HEK293 (cell line): ENCODE measurements around the gene MDFIC.

Experiments
- CTCF ChIA-PET: fragments of 350-600 bp; formaldehyde crosslinking; extraction: SDS; loops from one replicate; lab custom pipeline; 2021; ENCODE audit warnings: antibody characterized with exemption; lab: Yijun Ruan, JAX
- POLR2A ChIA-PET: fragments of 300-600 bp; formaldehyde crosslinking; extraction: SDS; loops from one replicate; lab custom pipeline; 2020; ENCODE audit warnings: antibody characterized with exemption, inconsistent platforms; lab: Yijun Ruan, JAX
- H3K27ac ChIP-seq: fragments of 200-500 bp; sonication (Bioruptor generic); 2 replicates; pipeline ENCODE4 v1.5.1; 2014; ENCODE audit warnings: low read depth, low read length, control low read depth, inconsistent platforms; ENCODE audit errors: extremely low read depth
- H3K36me3 ChIP-seq, 2 experiments: fragments of 200-500 bp in 1 of 2; sonication (Bioruptor generic) in 1 of 2; 1 replicate in 1 of 2; 2 replicates in 1 of 2; pipeline ENCODE4 v1.5.1; 2014 to 2017; ENCODE audit warnings: inconsistent platforms in 2 of 2, low read length in 2 of 2; ENCODE audit not compliant: control insufficient read depth in 2 of 2, insufficient read depth in 1 of 2
- H3K4me1 ChIP-seq: fragments of 200-500 bp; sonication (Bioruptor generic); 2 replicates; pipeline ENCODE4 v1.5.1; 2014; ENCODE audit warnings: mild to moderate bottlenecking, low read length, inconsistent platforms; ENCODE audit not compliant: control insufficient read depth, insufficient read depth
- H3K4me3 ChIP-seq: 2 replicates; pipeline ENCODE4 v1.5.1; 2011; ENCODE audit warnings: low read depth, mild to moderate bottlenecking, control low read depth, low read length, moderate library complexity
- H3K9me3 ChIP-seq: fragments of 200-500 bp; sonication (Bioruptor generic); 2 replicates; pipeline ENCODE4 v1.5.1; 2014; ENCODE audit warnings: low read depth, low read length, inconsistent platforms; ENCODE audit not compliant: control insufficient read depth, insufficient read depth
- BCL11A ChIP-seq: fragments of 450-650 bp; formaldehyde crosslinking; IDR thresholded peaks from 2 replicates; pipeline ENCODE4 v1.5.1; 2016; ENCODE audit warnings: low read depth, missing biosample characterization, missing genetic modification characterization
- MZF1 ChIP-seq: fragments of 450-650 bp; formaldehyde crosslinking; IDR thresholded peaks from 2 replicates; pipeline ENCODE4 v1.5.1; 2017; ENCODE audit warnings: missing biosample characterization, missing genetic modification characterization, borderline replicate concordance
- OSR2 ChIP-seq: fragments of 450-650 bp; formaldehyde crosslinking; IDR thresholded peaks from 2 replicates; pipeline ENCODE4 v1.5.1; 2016; ENCODE audit warnings: missing biosample characterization, missing genetic modification characterization
- RBAK ChIP-seq: fragments of 450-650 bp; formaldehyde crosslinking; IDR thresholded peaks from 2 replicates; pipeline ENCODE4 v1.5.1; 2016; ENCODE audit warnings: missing biosample characterization, missing genetic modification characterization
- TRIM28 ChIP-seq: IDR thresholded peaks from 2 replicates; pipeline ENCODE4 v1.6.1; 2011; ENCODE audit warnings: low read length, control low read depth, borderline replicate concordance
- YY2 ChIP-seq: fragments of 450-650 bp; formaldehyde crosslinking; IDR thresholded peaks from 2 replicates; pipeline ENCODE4 v1.5.1; 2016; ENCODE audit warnings: missing biosample characterization, missing genetic modification characterization
- ZBTB20 ChIP-seq: fragments of 450-650 bp; formaldehyde crosslinking; IDR thresholded peaks from 2 replicates; pipeline ENCODE4 v1.5.1; 2016; ENCODE audit warnings: missing biosample characterization, missing genetic modification characterization
- ZBTB48 ChIP-seq: fragments of 450-650 bp; formaldehyde crosslinking; IDR thresholded peaks from 2 replicates; pipeline ENCODE4 v1.5.1; 2016; ENCODE audit warnings: missing biosample characterization, missing genetic modification characterization
- ZNF155 ChIP-seq: fragments of 450-650 bp; formaldehyde crosslinking; IDR thresholded peaks from 2 replicates; pipeline ENCODE4 v1.5.1; 2016; ENCODE audit warnings: missing biosample characterization, missing genetic modification characterization
- ZNF24 ChIP-seq: fragments of 450-650 bp; formaldehyde crosslinking; IDR thresholded peaks from 2 replicates; pipeline ENCODE4 v1.5.1; 2016; ENCODE audit warnings: missing biosample characterization, missing genetic modification characterization
- ZNF335 ChIP-seq: fragments of 450-650 bp; formaldehyde crosslinking; conservative IDR thresholded peaks from 2 replicates; pipeline ENCODE4 v1.5.1; 2016; ENCODE audit warnings: missing biosample characterization, missing genetic modification characterization
- ZNF426 ChIP-seq: fragments of 450-650 bp; formaldehyde crosslinking; IDR thresholded peaks from 2 replicates; pipeline ENCODE4 v1.5.1; 2017; ENCODE audit warnings: missing biosample characterization, missing genetic modification characterization, mild to moderate bottlenecking, inconsistent platforms, moderate library complexity
- ZNF433 ChIP-seq: fragments of 450-650 bp; formaldehyde crosslinking; IDR thresholded peaks from 2 replicates; pipeline ENCODE4 v1.5.1; 2016; ENCODE audit warnings: missing biosample characterization, missing genetic modification characterization, low read depth
- ZNF510 ChIP-seq: fragments of 450-650 bp; formaldehyde crosslinking; IDR thresholded peaks from 2 replicates; pipeline ENCODE4 v1.5.1; 2018; ENCODE audit warnings: mild to moderate bottlenecking, missing genetic modification characterization, missing biosample characterization; ENCODE audit not compliant: insufficient replicate concordance
- ZNF513 ChIP-seq: fragments of 450-650 bp; IDR thresholded peaks from 2 replicates; pipeline ENCODE4 v1.5.1; 2018; ENCODE audit warnings: missing biosample characterization, missing genetic modification characterization
- ZNF514 ChIP-seq: fragments of 450-650 bp; formaldehyde crosslinking; IDR thresholded peaks from 2 replicates; pipeline ENCODE4 v1.5.1; 2016; ENCODE audit warnings: missing biosample characterization, missing genetic modification characterization
- ZNF626 ChIP-seq: fragments of 450-650 bp; sonication (Bioruptor Pico); formaldehyde crosslinking; IDR thresholded peaks from 2 replicates; pipeline ENCODE4 v1.5.1; 2018; ENCODE audit warnings: missing biosample characterization, missing genetic modification characterization, inconsistent platforms
- ZNF707 ChIP-seq: fragments of 450-650 bp; formaldehyde crosslinking; IDR thresholded peaks from 2 replicates; pipeline ENCODE4 v1.5.1; 2016; ENCODE audit warnings: missing biosample characterization, missing genetic modification characterization
- ZSCAN16 ChIP-seq: fragments of 450-650 bp; formaldehyde crosslinking; IDR thresholded peaks from 2 replicates; pipeline ENCODE4 v1.5.1; 2016; ENCODE audit warnings: missing biosample characterization, missing genetic modification characterization
- TF ChIP-seq, protein P1 (sequence below): fragments of 450-650 bp; formaldehyde crosslinking; IDR thresholded peaks from 2 replicates; pipeline ENCODE4 v1.5.1; 2016; ENCODE audit warnings: missing biosample characterization, missing genetic modification characterization
- TF ChIP-seq, protein P2 (sequence below): fragments of 450-650 bp; formaldehyde crosslinking; IDR thresholded peaks from 2 replicates; pipeline ENCODE4 v1.5.1; 2017; ENCODE audit warnings: missing biosample characterization, mild to moderate bottlenecking, missing genetic modification characterization, moderate library complexity
- TF ChIP-seq, protein P3 (sequence below): fragments of 450-650 bp; IDR thresholded peaks from 2 replicates; pipeline ENCODE4 v1.5.1; 2018; ENCODE audit warnings: missing biosample characterization, mild to moderate bottlenecking, missing genetic modification characterization

MDFIC gene

DNA sequence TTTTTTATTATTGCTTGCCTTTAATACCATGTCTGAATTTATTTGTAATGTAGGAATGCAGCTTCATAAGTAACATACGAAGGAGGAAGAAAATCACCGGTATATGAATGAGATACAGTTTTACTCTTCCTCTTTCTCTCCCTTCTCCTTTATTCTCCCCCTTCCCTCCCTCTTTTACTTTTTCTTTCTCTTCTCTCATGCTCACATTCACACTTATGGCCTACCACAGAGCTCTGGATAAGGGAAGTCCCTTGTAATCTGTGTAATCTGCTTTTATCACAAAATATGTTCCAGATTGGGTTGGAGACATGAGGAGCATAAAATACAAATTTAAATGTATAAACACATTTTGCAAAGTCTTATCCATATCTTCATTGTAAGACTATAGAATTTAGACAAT, 59.4 kb downstream of the MDFIC start:
- ChIA-PET CTCF (no interaction called here), POLR2A (no interaction called here)
- no peak for TF ChIP-seq ZSCAN16 (tag by site-specific recombination)
- TF ChIP-seq ZNF426, result no peak
- Histone ChIP-seq H3K27ac (no peak overlapping the region), H3K36me3 (no peaks in the 10 kb centered on the region), H3K9me3 (no peaks in the 10 kb centered on the region), H3K4me3 (no peak overlapping the region), H3K4me1 (no peaks in the 10 kb centered on the region)

GRCh38 chr7:114985116-114985715, 63.3 kb downstream of the MDFIC start:
- TF ChIP-seq MZF1 (tag by site-specific recombination), result no peak
- TF ChIP-seq, protein P1, sequence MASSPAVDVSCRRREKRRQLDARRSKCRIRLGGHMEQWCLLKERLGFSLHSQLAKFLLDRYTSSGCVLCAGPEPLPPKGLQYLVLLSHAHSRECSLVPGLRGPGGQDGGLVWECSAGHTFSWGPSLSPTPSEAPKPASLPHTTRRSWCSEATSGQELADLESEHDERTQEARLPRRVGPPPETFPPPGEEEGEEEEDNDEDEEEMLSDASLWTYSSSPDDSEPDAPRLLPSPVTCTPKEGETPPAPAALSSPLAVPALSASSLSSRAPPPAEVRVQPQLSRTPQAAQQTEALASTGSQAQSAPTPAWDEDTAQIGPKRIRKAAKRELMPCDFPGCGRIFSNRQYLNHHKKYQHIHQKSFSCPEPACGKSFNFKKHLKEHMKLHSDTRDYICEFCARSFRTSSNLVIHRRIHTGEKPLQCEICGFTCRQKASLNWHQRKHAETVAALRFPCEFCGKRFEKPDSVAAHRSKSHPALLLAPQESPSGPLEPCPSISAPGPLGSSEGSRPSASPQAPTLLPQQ, result no peak
- no peak for TF ChIP-seq ZNF514 (tag by site-specific recombination)
- no peak for TF ChIP-seq OSR2 (tag by site-specific recombination)
- TF ChIP-seq BCL11A (tag by site-specific recombination), result no peak
- no peak for TF ChIP-seq ZNF433 (tag by site-specific recombination)
- no peak for TF ChIP-seq ZNF335 (tag by site-specific recombination)
- TF ChIP-seq ZNF707, result no peak
- TF ChIP-seq ZNF510 (tag by site-specific recombination), result no peak
- no peak for TF ChIP-seq ZNF513 (tag by site-specific recombination)
- TF ChIP-seq RBAK (tag by site-specific recombination), result no peak
- H3K9me3 ChIP-seq, result no peaks in the 10 kb centered on the region
- no peaks in the 10 kb centered on the region for H3K4me1 ChIP-seq
- H3K4me3 ChIP-seq, result no peak overlapping the region
- no peak overlapping the region for H3K27ac ChIP-seq
- CTCF ChIA-PET, result no interaction called here
- POLR2A ChIA-PET, result no interaction called here
- H3K36me3 ChIP-seq, result no peaks in the 10 kb centered on the region

- H3K36me3 ChIP-seq, result no peaks in the 10 kb centered on the region
- no peaks in the 10 kb centered on the region for H3K4me1 ChIP-seq
- ChIA-PET CTCF (no interaction called here), POLR2A (no interaction called here)
- TF ChIP-seq ZNF626 (no peak), YY2 (tag by site-specific recombination) (no peak), ZBTB20 (no peak), ZNF24 (no peak), ZBTB48 (no peak), ZNF155 (tag by site-specific recombination) (no peak), TRIM28 (no peak)
- TF ChIP-seq, protein P2, sequence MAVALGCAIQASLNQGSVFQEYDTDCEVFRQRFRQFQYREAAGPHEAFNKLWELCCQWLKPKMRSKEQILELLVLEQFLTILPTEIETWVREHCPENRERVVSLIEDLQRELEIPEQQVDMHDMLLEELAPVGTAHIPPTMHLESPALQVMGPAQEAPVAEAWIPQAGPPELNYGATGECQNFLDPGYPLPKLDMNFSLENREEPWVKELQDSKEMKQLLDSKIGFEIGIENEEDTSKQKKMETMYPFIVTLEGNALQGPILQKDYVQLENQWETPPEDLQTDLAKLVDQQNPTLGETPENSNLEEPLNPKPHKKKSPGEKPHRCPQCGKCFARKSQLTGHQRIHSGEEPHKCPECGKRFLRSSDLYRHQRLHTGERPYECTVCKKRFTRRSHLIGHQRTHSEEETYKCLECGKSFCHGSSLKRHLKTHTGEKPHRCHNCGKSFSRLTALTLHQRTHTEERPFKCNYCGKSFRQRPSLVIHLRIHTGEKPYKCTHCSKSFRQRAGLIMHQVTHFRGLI (tag by site-specific recombination), result no peak
- TF ChIP-seq, protein P3, sequence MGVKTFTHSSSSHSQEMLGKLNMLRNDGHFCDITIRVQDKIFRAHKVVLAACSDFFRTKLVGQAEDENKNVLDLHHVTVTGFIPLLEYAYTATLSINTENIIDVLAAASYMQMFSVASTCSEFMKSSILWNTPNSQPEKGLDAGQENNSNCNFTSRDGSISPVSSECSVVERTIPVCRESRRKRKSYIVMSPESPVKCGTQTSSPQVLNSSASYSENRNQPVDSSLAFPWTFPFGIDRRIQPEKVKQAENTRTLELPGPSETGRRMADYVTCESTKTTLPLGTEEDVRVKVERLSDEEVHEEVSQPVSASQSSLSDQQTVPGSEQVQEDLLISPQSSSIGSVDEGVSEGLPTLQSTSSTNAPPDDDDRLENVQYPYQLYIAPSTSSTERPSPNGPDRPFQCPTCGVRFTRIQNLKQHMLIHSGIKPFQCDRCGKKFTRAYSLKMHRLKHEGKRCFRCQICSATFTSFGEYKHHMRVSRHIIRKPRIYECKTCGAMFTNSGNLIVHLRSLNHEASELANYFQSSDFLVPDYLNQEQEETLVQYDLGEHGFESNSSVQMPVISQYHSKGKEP, result no peak
- H3K27ac ChIP-seq, result no peak overlapping the region
- H3K4me3 ChIP-seq, result no peak overlapping the region
- H3K9me3 ChIP-seq, result no peaks in the 10 kb centered on the region
Observed at GRCh38 chr7:114986190-114987180, 64.6 kb downstream of the MDFIC start.
